GM18907 (cell line): ENCODE data around the gene H1-8.
A peak's percentile ranks its signal among the peaks of the same experiment; 100 is the strongest.
"Not testable (repeated sequence)": the region's sequence is repeated elsewhere in the genome, so short reads cannot be mapped to it uniquely, and the experiment has no call there.

ENCODE experiments used
- ATAC-seq: cut with Tn5 transposase; IDR thresholded peaks from one replicate; pipeline ENCODE4 v1.9.1; 2021; ENCODE audit warnings: mild to moderate bottlenecking, moderate library complexity; ENCODE audit not compliant: unreplicated experiment

H1-8 gene

GRCh38 chr3:129514563-129514962, 28.4 kb upstream of the H1-8 start:
- no peak for ATAC-seq

GRCh38 chr3:129515108-129515820, 27.7 kb upstream of the H1-8 start:
- not testable (repeated sequence) for ATAC-seq

GRCh38 chr3:129515821-129516432, 27.0 kb upstream of the H1-8 start:
- ATAC-seq, result not testable (repeated sequence)

- ATAC-seq, result no peak
These were observed 25.5 kb upstream of the H1-8 start for GRCh38 chr3:129517516-129517915.

- ATAC-seq, result no peak
These were observed 24.9 kb upstream of the H1-8 start for GRCh38 chr3:129518038-129518561.

- no peak for ATAC-seq
These were observed 24.4 kb upstream of the H1-8 start for GRCh38 chr3:129518581-129518980.

- ATAC-seq, result no peak
These were observed 23.5 kb upstream of the H1-8 start for GRCh38 chr3:129519449-129519848.

- no peak for ATAC-seq
These were observed 22.9 kb upstream of the H1-8 start for GRCh38 chr3:129519896-129520715.

- no peak for ATAC-seq
These were observed 22.0 kb upstream of the H1-8 start for GRCh38 chr3:129520960-129521359.

- no peak for ATAC-seq
These were observed 21.4 kb upstream of the H1-8 start for GRCh38 chr3:129521611-129522010.

- no peak for ATAC-seq
These were observed 20.0 kb upstream of the H1-8 start for GRCh38 chr3:129522953-129523352.

GRCh38 chr3:129524081-129524480, 18.9 kb upstream of the H1-8 start:
- ATAC-seq, result no peak

- ATAC-seq, result no peak
These were observed 17.5 kb upstream of the H1-8 start for GRCh38 chr3:129525341-129525968.

GRCh38 chr3:129526121-129526900, 16.7 kb upstream of the H1-8 start:
- ATAC-seq, result peak; percentile 83

GRCh38 chr3:129527262-129527661, 15.7 kb upstream of the H1-8 start:
- ATAC-seq, result no peak

GRCh38 chr3:129528589-129529100, 14.3 kb upstream of the H1-8 start, which contains the start of gene RHO:
TSS of gene RHO (plus strand) at chr3:129528639. CDS start at chr3:129528734, 95 bp downstream.
- no peak for ATAC-seq

- no peak for ATAC-seq
These were observed 13.4 kb upstream of the H1-8 start for GRCh38 chr3:129529436-129530210.

GRCh38 chr3:129530251-129530791, 12.7 kb upstream of the H1-8 start:
- no peak for ATAC-seq

- no peak for ATAC-seq
These were observed 12.2 kb upstream of the H1-8 start for GRCh38 chr3:129530821-129531220.
